ENCODE measurements around the gene BIRC5.
"Not testable (repeated sequence)": the region's sequence is repeated elsewhere in the genome, so short reads cannot be mapped to it uniquely, and the experiment has no call there.

The BIRC5 gene

GRCh38 chr17:78214016-78214705 is at the start of gene BIRC5:
TSS of gene BIRC5 (plus strand) at chr17:78214253. CDS start at chr17:78214317, 64 bp downstream.
- DNase-seq (ENCODE audit: insufficient read length, low spot score) (peak; percentile 93), FAIRE-seq (peak; percentile 60)

- no peak for FAIRE-seq
- no peak for DNase-seq (ENCODE audit: insufficient read length, low spot score)
These were observed 49.1 kb upstream of the BIRC5 start for GRCh38 chr17:78164748-78165607.

GRCh38 chr17:78166416-78166815 is 47.6 kb upstream of the BIRC5 start:
- DNase-seq (ENCODE audit: insufficient read length, low spot score) (no peak), FAIRE-seq (peak; percentile 59)

- FAIRE-seq (peak; percentile 92), DNase-seq (ENCODE audit: insufficient read length, low spot score) (peak; percentile 88)
These were observed 45.7 kb upstream of the BIRC5 start, which contains the start of gene SYNGR2 for GRCh38 chr17:78168242-78168902. TSS of gene SYNGR2 (plus strand) at chr17:78168581. CDS start at chr17:78168617, 36 bp downstream.

GRCh38 chr17:78168903-78169793 is 44.9 kb upstream of the BIRC5 start:
- peak; percentile 91 for DNase-seq (ENCODE audit: insufficient read length, low spot score)
- FAIRE-seq: peak; percentile 4

GRCh38 chr17:78170692-78171590 is 43.1 kb upstream of the BIRC5 start:
- FAIRE-seq: no peak

GRCh38 chr17:78171591-78172248 is 42.3 kb upstream of the BIRC5 start:
- not testable (repeated sequence) for DNase-seq (ENCODE audit: insufficient read length, low spot score); FAIRE-seq

More at GRCh38 chr17:78170692-78171590, 43.1 kb upstream of the BIRC5 start:
- no peak for DNase-seq (ENCODE audit: insufficient read length, low spot score)

GRCh38 chr17:78172249-78173051 is 41.6 kb upstream of the BIRC5 start:
- no peak for DNase-seq (ENCODE audit: insufficient read length, low spot score)
- FAIRE-seq: no peak

GRCh38 chr17:78173097-78173715 is 40.8 kb upstream of the BIRC5 start:
- DNase-seq (ENCODE audit: insufficient read length, low spot score): no peak
- no peak for FAIRE-seq

GRCh38 chr17:78174346-78174869 is 39.6 kb upstream of the BIRC5 start:
- DNase-seq (ENCODE audit: insufficient read length, low spot score): no peak
- FAIRE-seq: no peak

GRCh38 chr17:78174870-78175642 is 39.0 kb upstream of the BIRC5 start:
- DNase-seq (ENCODE audit: insufficient read length, low spot score): no peak
- FAIRE-seq: no peak

GRCh38 chr17:78175643-78175981 is 38.4 kb upstream of the BIRC5 start:
- DNase-seq (ENCODE audit: insufficient read length, low spot score) (no peak), FAIRE-seq (no peak)

- no peak for FAIRE-seq
These were observed 37.5 kb upstream of the BIRC5 start for GRCh38 chr17:78176548-78177025.

GRCh38 chr17:78179372-78179771 is 34.7 kb upstream of the BIRC5 start:
- no peak for DNase-seq (ENCODE audit: insufficient read length, low spot score)
- FAIRE-seq: no peak

More at GRCh38 chr17:78176548-78177025, 37.5 kb upstream of the BIRC5 start:
- no peak for DNase-seq (ENCODE audit: insufficient read length, low spot score)

- no peak for DNase-seq (ENCODE audit: insufficient read length, low spot score)
- FAIRE-seq: no peak
These were observed 34.0 kb upstream of the BIRC5 start for GRCh38 chr17:78180083-78180482.

GRCh38 chr17:78180508-78180907 is 33.5 kb upstream of the BIRC5 start:
- FAIRE-seq (no peak), DNase-seq (ENCODE audit: insufficient read length, low spot score) (no peak)
